Erythroblast (primary cell): ENCODE measurements around the gene WDR26.

Experiments used
- GATA1 ChIP-seq: IDR thresholded peaks from 2 replicates; pipeline ENCODE4 v1.6.1; 2011; ENCODE audit warnings: low read depth, mild to moderate bottlenecking, control low read depth, low read length, moderate library complexity
- POLR2A ChIP-seq: IDR thresholded peaks from 2 replicates; pipeline ENCODE4 v1.6.1; 2011; ENCODE audit warnings: mild to moderate bottlenecking, low read length

DNA sequence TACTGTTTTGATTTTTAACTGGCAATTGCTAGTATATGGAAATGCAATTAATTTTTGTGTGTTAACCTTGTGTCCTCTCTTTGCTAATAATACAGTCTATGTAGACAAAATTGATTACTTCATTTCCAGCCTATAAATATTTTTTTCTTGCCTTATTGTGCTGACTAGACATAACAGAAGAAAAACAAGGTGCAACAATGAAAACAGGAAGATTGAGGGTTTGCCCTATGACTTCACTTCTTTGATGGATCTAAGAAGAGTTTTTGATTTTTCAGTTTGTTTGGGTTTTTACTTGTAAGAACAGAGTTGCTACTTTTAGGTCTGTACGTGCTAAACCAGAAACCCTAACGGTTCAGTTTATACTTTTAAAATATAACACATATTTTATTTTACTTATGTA lies 86.5 kb downstream of the WDR26 start:
- no peak for TF ChIP-seq POLR2A
- TF ChIP-seq GATA1: no peak
